Measurements from ENCODE around the gene GPR45. TPM values are rescaled to one million over a fixed set of nuclear protein-coding genes. Genes with fewer than 3 reads are reported as not detected.

GPR45 gene
- total and polyA plus RNA-seq, 10 of the 15 experiments (the other 5 are each of a cell fraction or from before 2014, with no cell fraction given) = not detected

- no peak for TF ChIP-seq IRF3 (IDR thresholded peaks at IDR 0.05)
- TF ChIP-seq HCFC1 (IDR thresholded peaks at IDR 0.05; ENCODE audit: low read length) = no peak
- TF ChIP-seq POU2F2 (IDR thresholded peaks at IDR 0.05; ENCODE audit: borderline replicate concordance, low read depth, low read length) = no peak
- no peak for TF ChIP-seq SMAD1 (IDR thresholded peaks at IDR 0.05; ENCODE audit: low read depth, partially characterized antibody)
Observed at GRCh38 chr2:105220604-105221003, 20.9 kb upstream of the GPR45 start (continued).

- ATAC-seq (no peak), DNase-seq (ENCODE audit: low read depth, low spot score) (no peak), FAIRE-seq (no peak)
- no peak overlapping the region for H3K4me3 ChIP-seq
- H3K4me1 ChIP-seq (ENCODE audit: control insufficient read depth, insufficient read depth, low read length) = no peaks in the 10 kb centered on the region
- in situ Hi-C loops (cut with MboI) = no loop called here
- H3K27me3 ChIP-seq (replicated peaks in 1 of 2; ENCODE audit: control insufficient read depth in 2 of 2, insufficient read depth in 2 of 2, low read length in 1 of 2) = no peaks in the 10 kb centered on the region; a peak in 1 of 4 replicates
- H2AFZ ChIP-seq (ENCODE audit: control insufficient read depth, low read depth, low read length) = no peak overlapping the region
- no peaks in the 10 kb centered on the region for H3K9me3 ChIP-seq (replicated peaks; ENCODE audit: control insufficient read depth, insufficient read depth, low read length)
- no peak overlapping the region for H3K4me2 ChIP-seq (ENCODE audit: control insufficient read depth, insufficient read depth)
- H3K79me2 ChIP-seq (ENCODE audit: control insufficient read depth, insufficient read depth, low read length) = no peaks in the 10 kb centered on the region
- no TSS peak for BruUV-seq (replicated peaks)
- H4K20me1 ChIP-seq (ENCODE audit: control insufficient read depth, insufficient read depth) = no peaks in the 10 kb centered on the region
- ChIA-PET SMC1A (ENCODE audit: uncharacterized antibody, unreplicated experiment) (no interaction called here), CTCF (interaction anchor here (0.9 to 1.4 kb wide), 2 partner anchors 11 to 110 kb away, joined by 3 read pairs; no protein-coding TSS in a partner anchor), RAD21 (ENCODE audit: unreplicated experiment) (no interaction called here), POLR2A (no interaction called here)
- 46% methylated on average over 9 of the region's 9 CpGs for WGBS (ENCODE audit: insufficient coverage, insufficient replicate concordance, low lambda C conversion rate, missing lambda C conversion rate)
- intact Hi-C loops (cut with micrococcal nuclease; ENCODE audit: unreplicated experiment) = no loop called here
- H3K27ac ChIP-seq (ENCODE audit: control insufficient read depth, insufficient read depth) = no peak overlapping the region
- TF ChIP-seq CTCF (IDR thresholded peaks at IDR 0.05 in 2 of 3, conservative IDR thresholded peaks at IDR 0.05 in 1 of 3; ENCODE audit: control insufficient read depth in 2 of 3, extremely low read depth in 1 of 3, insufficient read depth in 1 of 3, low read depth in 3 of 3, low read length in 3 of 3) (no peak), IRF3 (IDR thresholded peaks at IDR 0.05) (no peak), RELB (IDR thresholded peaks at IDR 0.05; ENCODE audit: low read depth) (no peak), E2F8 (IDR thresholded peaks at IDR 0.05; ENCODE audit: low read depth, partially characterized antibody) (no peak), CREB1 (IDR thresholded peaks at IDR 0.05; ENCODE audit: low read depth) (no peak)
- H3K9ac ChIP-seq (ENCODE audit: control insufficient read depth, insufficient read depth, low read length) = no peak overlapping the region
- no peaks in the 10 kb centered on the region for H3K36me3 ChIP-seq (ENCODE audit: control insufficient read depth in 2 of 2, insufficient read depth in 2 of 2, low read length in 1 of 2)
Observed at GRCh38 chr2:105224444-105224843, 17.1 kb upstream of the GPR45 start.

Measured in GM12878 (cell line).